A673 (cell line): ENCODE results near the gene SPP1.

Source experiments
- CTCF ChIP-seq: fragments of 300-800, 200-600 bp; sonication (generic); conservative IDR thresholded peaks from 2 replicates; pipeline ENCODE4 v1.5.1; 2017; ENCODE audit warnings: low read depth, mild to moderate bottlenecking, antibody characterized with exemption, low read length, moderate library complexity, mixed read lengths
- EZH2 ChIP-seq: fragments of 200-600 bp; sonication (generic); IDR thresholded peaks from 2 replicates; pipeline ENCODE4 v1.6.1; 2017; ENCODE audit warnings: borderline replicate concordance, low read depth, mild to moderate bottlenecking, mixed read lengths, antibody characterized with exemption, low read length; ENCODE audit not compliant: poor library complexity, severe bottlenecking

GRCh38 chr4:87953826-87954225 is 21.7 kb upstream of the SPP1 start:
- TF ChIP-seq CTCF = no peak
- no peak for TF ChIP-seq EZH2
